SK-N-SH (cell line): ENCODE data around the gene STK32A. TPM values are rescaled to one million over a fixed set of nuclear protein-coding genes. Genes with fewer than 3 reads are reported as not detected.

Experiments used
- CTCF ChIA-PET: fragments of 300-600, 350-600 bp; formaldehyde crosslinking; extraction: SDS; loops from one replicate; lab custom pipeline; 2021; lab: Yijun Ruan, JAX
- POLR2A ChIA-PET: fragments of 350-600 bp; sonication (Branson Sonifier 250); formaldehyde crosslinking; extraction: SDS; loops from one replicate; lab custom pipeline; 2020; ENCODE audit warnings: antibody characterized with exemption, inconsistent platforms; lab: Yijun Ruan, JAX
- DNase-seq: peaks from one replicate; pipeline ENCODE4 v3.0.0; 2012
- H2AFZ ChIP-seq: fragments of 200-600 bp; sonication (generic); 2 replicates; pipeline ENCODE4 v1.8.1; 2016; ENCODE audit warnings: antibody characterized with exemption, mild to moderate bottlenecking, low read depth
- H3F3A ChIP-seq: fragments of 200-600 bp; sonication (generic); replicated peaks from 2 replicates; pipeline ENCODE3; 2016; ENCODE audit warnings: antibody characterized with exemption, mild to moderate bottlenecking; ENCODE audit not compliant: insufficient read depth
- H3K27ac ChIP-seq, 2 experiments: fragments of 200-500 bp in 1 of 2; fragments of 200-600 bp in 1 of 2; sonication (Bioruptor generic) in 1 of 2; sonication (generic), shearing (Covaris generic) in 1 of 2; 2 replicates each; pipeline versions ENCODE4 v1.5.1 to v1.6.1; 2014 to 2016; ENCODE audit warnings: low read depth in 2 of 2, inconsistent platforms in 1 of 2, low read length in 1 of 2, mild to moderate bottlenecking in 1 of 2, mixed read lengths in 1 of 2
- H3K27me3 ChIP-seq: fragments of 200-600 bp; sonication (generic), shearing (Covaris generic); 2 replicates; pipeline ENCODE4 v1.6.1; 2016; ENCODE audit warnings: mixed run types; ENCODE audit not compliant: insufficient read depth
- H3K36me3 ChIP-seq, 2 experiments: fragments of 200-500 bp in 1 of 2; fragments of 200-600 bp in 1 of 2; sonication (Bioruptor generic) in 1 of 2; sonication (generic) in 1 of 2; replicated peaks in 1 of 2; 2 replicates each; pipeline versions ENCODE3 to v1.5.1; 2014 to 2016; ENCODE audit warnings: low read length in 1 of 2, mild to moderate bottlenecking in 1 of 2; ENCODE audit not compliant: insufficient read depth in 2 of 2, control insufficient read depth in 1 of 2
- H3K4me1 ChIP-seq, 2 experiments: fragments of 200-500 bp in 1 of 2; fragments of 200-600 bp in 1 of 2; sonication (Bioruptor generic) in 1 of 2; sonication (generic), shearing (Covaris generic) in 1 of 2; 2 replicates each; pipeline versions ENCODE4 v1.5.1 to v1.6.1; 2014 to 2016; ENCODE audit warnings: low read depth in 1 of 2, low read length in 1 of 2, mixed run types in 1 of 2; ENCODE audit not compliant: insufficient read depth in 2 of 2, control insufficient read depth in 1 of 2
- H3K4me2 ChIP-seq: fragments of 200-600 bp; sonication (generic), shearing (Covaris generic); 2 replicates; pipeline ENCODE4 v1.6.1; 2017; ENCODE audit warnings: mixed run types
- H3K4me3 ChIP-seq, 2 experiments: fragments of 200-500 bp in 1 of 2; fragments of 200-600 bp in 1 of 2; sonication (Bioruptor generic) in 1 of 2; sonication (generic), shearing (Covaris generic) in 1 of 2; 2 replicates each; pipeline versions ENCODE4 v1.5.1 to v1.8.1; 2014 to 2016; ENCODE audit warnings: low read depth in 2 of 2, inconsistent platforms in 1 of 2, low read length in 1 of 2, mild to moderate bottlenecking in 1 of 2, mixed read lengths in 1 of 2, moderate library complexity in 1 of 2
- H3K79me2 ChIP-seq: fragments of 200-600 bp; sonication (generic); 2 replicates; pipeline ENCODE4 v1.8.1; 2017; ENCODE audit warnings: mild to moderate bottlenecking; ENCODE audit not compliant: insufficient read depth
- H3K9ac ChIP-seq: fragments of 200-600 bp; sonication (generic); 2 replicates; pipeline ENCODE4 v1.6.1; 2017; ENCODE audit warnings: mixed run types
- H3K9me2 ChIP-seq: fragments of 200-600 bp; sonication (generic); 2 replicates; pipeline ENCODE4 v1.6.1; 2017; ENCODE audit warnings: mixed run types
- H3K9me3 ChIP-seq: fragments of 200-600 bp; sonication (generic); 2 replicates; pipeline ENCODE4 v1.6.1; 2017; ENCODE audit warnings: mixed run types, mild to moderate bottlenecking, moderate library complexity
- H4K20me1 ChIP-seq: fragments of 200-600 bp; sonication (generic); 2 replicates; pipeline ENCODE4 v1.6.1; 2017; ENCODE audit warnings: mild to moderate bottlenecking, mixed run types; ENCODE audit not compliant: insufficient read depth
- CHD2 ChIP-seq: fragments of 150-350 bp; IDR thresholded peaks from 2 replicates; pipeline ENCODE4 v1.6.1; 2018; ENCODE audit warnings: low read length; ENCODE audit not compliant: partially characterized antibody
- CTCF ChIP-seq: fragments of 200-600 bp; sonication (generic); IDR thresholded peaks from 2 replicates; pipeline ENCODE4 v1.6.1; 2017; ENCODE audit warnings: antibody characterized with exemption, mild to moderate bottlenecking, moderate library complexity
- ELF1 ChIP-seq: IDR thresholded peaks from 2 replicates; pipeline ENCODE4 v1.4.0; 2012
- EP300 ChIP-seq, 2 experiments: IDR thresholded peaks; 2 replicates each; pipeline versions ENCODE4 v1.4.0 to v1.6.1; 2012; ENCODE audit warnings: borderline replicate concordance in 1 of 2, low read depth in 1 of 2, low read length in 1 of 2
- EZH2phosphoT487 ChIP-seq: fragments of 200-600 bp; sonication (generic); IDR thresholded peaks from 2 replicates; pipeline ENCODE4 v1.6.1; 2017; ENCODE audit warnings: low read depth, mixed run types, mild to moderate bottlenecking, antibody characterized with exemption, moderate library complexity, borderline replicate concordance
- FOXJ3 ChIP-seq: sonication (generic); formaldehyde crosslinking; IDR thresholded peaks from 2 replicates; pipeline ENCODE4 v1.5.1; 2020; ENCODE audit warnings: mild to moderate bottlenecking, missing genetic modification reagents
- FOXM1 ChIP-seq: IDR thresholded peaks from 2 replicates; pipeline ENCODE4 v1.4.0; 2012; ENCODE audit warnings: low read depth, mild to moderate bottlenecking
- GATA2 ChIP-seq: sonication (generic); formaldehyde crosslinking; IDR thresholded peaks from 2 replicates; pipeline ENCODE4 v1.5.0; 2020; ENCODE audit warnings: mild to moderate bottlenecking, missing genetic modification reagents
- JUND ChIP-seq: IDR thresholded peaks from 2 replicates; pipeline ENCODE4 v1.4.0; 2012
- MXI1 ChIP-seq: IDR thresholded peaks from 2 replicates; pipeline ENCODE4 v1.6.1; 2012; ENCODE audit warnings: mild to moderate bottlenecking, low read depth, low read length, improper control_type of control experiment
- NRF1 ChIP-seq: IDR thresholded peaks from 2 replicates; pipeline ENCODE4 v1.6.1; 2012; ENCODE audit warnings: low read depth, mild to moderate bottlenecking, low read length
- PBX3 ChIP-seq: IDR thresholded peaks from 2 replicates; pipeline ENCODE4; 2012
- POLR2AphosphoS5 ChIP-seq: IDR thresholded peaks from 2 replicates; pipeline ENCODE4 v1.6.1; 2012; ENCODE audit warnings: low read depth, low read length
- RAD21 ChIP-seq: IDR thresholded peaks from 2 replicates; pipeline ENCODE4 v1.6.1; 2012; ENCODE audit warnings: mild to moderate bottlenecking, low read length
- RCOR1 ChIP-seq: fragments of 150-350 bp; IDR thresholded peaks from 2 replicates; pipeline ENCODE4 v1.6.1; 2017; ENCODE audit warnings: antibody characterized with exemption, low read length
- REST ChIP-seq: IDR thresholded peaks from 2 replicates; pipeline ENCODE4 v1.6.1; 2012; ENCODE audit warnings: mild to moderate bottlenecking, low read depth, low read length, moderate library complexity
- SIN3A ChIP-seq: IDR thresholded peaks from 2 replicates; pipeline ENCODE4 v1.6.1; 2012; ENCODE audit warnings: low read depth, mild to moderate bottlenecking, low read length, moderate library complexity, borderline replicate concordance
- SMC3 ChIP-seq: IDR thresholded peaks from 2 replicates; pipeline ENCODE4 v1.6.1; 2012; ENCODE audit warnings: low read depth, low read length, improper control_type of control experiment
- TAF1 ChIP-seq: IDR thresholded peaks from 2 replicates; pipeline ENCODE4 v1.6.1; 2012; ENCODE audit warnings: low read depth, mild to moderate bottlenecking, low read length, moderate library complexity, borderline replicate concordance
- USF1 ChIP-seq: IDR thresholded peaks from 2 replicates; pipeline ENCODE4 v1.4.0; 2012; ENCODE audit warnings: low read depth, borderline replicate concordance
- YY1 ChIP-seq: IDR thresholded peaks from 2 replicates; pipeline ENCODE4 v1.4.0; 2012; ENCODE audit warnings: low read depth, mild to moderate bottlenecking
- WGBS: methylation state at CpG from one replicate; pipeline ENCODE4 v1.1.6; 2017; ENCODE audit warnings: low lambda C conversion rate; 5-methylcytosine and 5-hydroxymethylcytosine counted together
- polyA plus RNA-seq, 3 experiments: library from polyadenylated mRNA; depleted of rRNA; stranded (reverse); fragments of >200 nt; gene quantifications; 2 replicates each; pipeline ENCODE4 v1.2.3, GENCODE V29; 2012

Gene STK32A
- polyA plus RNA-seq, 1 of the 3 experiments (the other 2 are of a cell fraction): 0.20 TPM

- TF ChIP-seq CHD2: no peak
- no peak for TF ChIP-seq ELF1
- no peak for TF ChIP-seq MXI1
These were observed 93.1 kb downstream of the STK32A start (continued) for GRCh38 chr5:147327905-147328304.

GRCh38 chr5:147332658-147333057 is 97.8 kb downstream of the STK32A start:
- Histone ChIP-seq H3F3A (no peaks in the 10 kb centered on the region), H3K27ac (no peak overlapping the region), H4K20me1 (no peaks in the 10 kb centered on the region), H3K4me3 (no peak overlapping the region), H3K4me1 (no peaks in the 10 kb centered on the region), H3K79me2 (no peaks in the 10 kb centered on the region), H3K9me2 (no peaks in the 10 kb centered on the region), H3K36me3 (no peaks in the 10 kb centered on the region), H3K9ac (no peak overlapping the region), H3K27me3 (no peaks in the 10 kb centered on the region), H3K9me3 (no peaks in the 10 kb centered on the region), H3K4me2 (no peak overlapping the region), H2AFZ (no peak overlapping the region; the same call in 1 of the 2 replicates)
- no peak for TF ChIP-seq TAF1
- no peak for TF ChIP-seq PBX3
- TF ChIP-seq FOXM1: no peak
- TF ChIP-seq YY1: no peak
- no peak for TF ChIP-seq POLR2AphosphoS5
- no peak for TF ChIP-seq RAD21
- no peak for TF ChIP-seq JUND
- no peak for TF ChIP-seq REST
- TF ChIP-seq ELF1: no peak
- no peak for TF ChIP-seq EP300 (IDR thresholded peaks at IDR 0.05; ENCODE audit: borderline replicate concordance in 1 of 2, low read depth in 1 of 2, low read length in 1 of 2)
- TF ChIP-seq SIN3A: no peak
- no peak for TF ChIP-seq NRF1
- TF ChIP-seq SMC3: no peak
- no peak for TF ChIP-seq FOXJ3 (CRISPR knock-in tag)
- no peak for TF ChIP-seq GATA2 (CRISPR knock-in tag)
- TF ChIP-seq USF1: no peak
- TF ChIP-seq CTCF: no peak
- no peak for TF ChIP-seq EZH2phosphoT487
- no peak for TF ChIP-seq RCOR1
- ChIA-PET POLR2A (no interaction called here), CTCF (interaction anchor here (1.0 to 1.6 kb wide), 2 partner anchors 11 to 14 kb away, joined by 3 to 6 read pairs; no protein-coding TSS in a partner anchor)
- DNase-seq: no peak
- 53% methylated on average over 4 of the region's 4 CpGs for WGBS
